ENCODE results near the gene FUCA2.

Gene FUCA2

GRCh38 chr6:143510991-143511891, at the start of gene FUCA2:
FUCA2 (minus strand) TSS chr6:143511720; CDS start chr6:143511634, 86 bp downstream.
- no peak for DNase-seq (ENCODE audit: low spot score)

- DNase-seq (ENCODE audit: low spot score) = no peak
Observed at GRCh38 chr6:143561105-143561704, 49.7 kb upstream of the FUCA2 start.

GRCh38 chr6:143559051-143559660, 47.6 kb upstream of the FUCA2 start:
- DNase-seq (ENCODE audit: low spot score) = no peak

GRCh38 chr6:143556529-143556928, 45.0 kb upstream of the FUCA2 start:
- no peak for DNase-seq (ENCODE audit: low spot score)

- DNase-seq (ENCODE audit: low spot score) = no peak
Observed at GRCh38 chr6:143555582-143555981, 44.1 kb upstream of the FUCA2 start.

GRCh38 chr6:143555071-143555492, 43.6 kb upstream of the FUCA2 start:
- no peak for DNase-seq (ENCODE audit: low spot score)

GRCh38 chr6:143553337-143553736, 41.8 kb upstream of the FUCA2 start:
- DNase-seq (ENCODE audit: low spot score) = no peak

GRCh38 chr6:143549949-143550268, 38.4 kb upstream of the FUCA2 start:
- no peak for DNase-seq (ENCODE audit: low spot score)

GRCh38 chr6:143549221-143549948, 37.9 kb upstream of the FUCA2 start:
- DNase-seq (ENCODE audit: low spot score) = no peak

- no peak for DNase-seq (ENCODE audit: low spot score)
Observed at GRCh38 chr6:143546599-143546998, 35.1 kb upstream of the FUCA2 start.

- no peak for DNase-seq (ENCODE audit: low spot score)
Observed at GRCh38 chr6:143545976-143546547, 34.5 kb upstream of the FUCA2 start.

- DNase-seq (ENCODE audit: low spot score) = no peak
Observed at GRCh38 chr6:143545165-143545564, 33.6 kb upstream of the FUCA2 start.

- DNase-seq (ENCODE audit: low spot score) = no peak
Observed at GRCh38 chr6:143544011-143544696, 32.6 kb upstream of the FUCA2 start.

- DNase-seq (ENCODE audit: low spot score) = no peak
Observed at GRCh38 chr6:143543435-143543834, 31.9 kb upstream of the FUCA2 start.

GRCh38 chr6:143542888-143543287, 31.4 kb upstream of the FUCA2 start:
- no peak for DNase-seq (ENCODE audit: low spot score)

- DNase-seq (ENCODE audit: low spot score) = no peak
Observed at GRCh38 chr6:143540192-143540591, 28.7 kb upstream of the FUCA2 start.

- DNase-seq (ENCODE audit: low spot score) = no peak
Observed at GRCh38 chr6:143539734-143540133, 28.2 kb upstream of the FUCA2 start.

GRCh38 chr6:143539106-143539505, 27.6 kb upstream of the FUCA2 start:
- DNase-seq (ENCODE audit: low spot score) = no peak

GRCh38 chr6:143538374-143538773, 26.9 kb upstream of the FUCA2 start:
- no peak for DNase-seq (ENCODE audit: low spot score)

GRCh38 chr6:143536866-143537691, 25.6 kb upstream of the FUCA2 start:
- peak; percentile 76 for DNase-seq (ENCODE audit: low spot score)

GRCh38 chr6:143536461-143536865, 24.9 kb upstream of the FUCA2 start:
- DNase-seq (ENCODE audit: low spot score) = no peak
